ENCODE measurements around the gene VILL. TPM values are rescaled to one million over a fixed set of nuclear protein-coding genes. Genes with fewer than 3 reads are reported as not detected.

Gene VILL
- total and polyA plus RNA-seq, 10 of the 15 experiments (the other 5 are each of a cell fraction or from before 2014, with no cell fraction given) = 0.15 to 5.4 (median 2.1) TPM; not detected in 1

DNA sequence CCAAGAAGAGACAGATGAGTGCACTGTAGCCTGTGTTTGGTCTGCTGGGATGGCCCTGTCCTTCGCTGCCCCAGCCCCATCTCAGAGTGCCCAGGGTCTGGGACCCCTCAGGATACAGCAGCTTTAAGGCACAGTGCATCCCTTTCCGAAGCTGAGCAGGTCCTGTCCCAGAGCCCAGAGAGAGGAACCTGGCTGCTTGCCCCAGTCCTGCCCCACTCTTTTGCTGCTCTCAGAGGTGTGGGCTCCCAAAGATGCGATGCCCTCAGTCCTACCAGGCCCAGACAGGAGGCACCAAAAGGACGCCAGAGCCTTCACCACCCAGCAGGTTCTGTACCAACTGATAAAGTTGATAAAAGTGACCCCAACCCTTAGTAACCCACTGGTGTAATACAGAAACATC lies 30.6 kb downstream of the VILL start:
- TF ChIP-seq FOS (IDR thresholded peaks at IDR 0.05; ENCODE audit: borderline replicate concordance, extremely low read depth, insufficient read length) (no peak), GATAD2B (conservative IDR thresholded peaks at IDR 0.05; ENCODE audit: low read depth) (no peak), FOXM1 (IDR thresholded peaks at IDR 0.05; ENCODE audit: low read depth, low read length) (no peak), GABPA (IDR thresholded peaks at IDR 0.05; ENCODE audit: low read depth) (no peak), NKRF (conservative IDR thresholded peaks at IDR 0.05) (no peak), SMAD1 (IDR thresholded peaks at IDR 0.05; ENCODE audit: low read depth, partially characterized antibody) (no peak), YBX1 (IDR thresholded peaks at IDR 0.05) (no peak), SREBF1 (IDR thresholded peaks at IDR 0.05; ENCODE audit: low read length) (no peak), KAT2A (conservative IDR thresholded peaks at IDR 0.05; ENCODE audit: control insufficient read depth, low read depth, low read length) (no peak), FOXK2 (IDR thresholded peaks at IDR 0.05) (no peak), POU2F2 (IDR thresholded peaks at IDR 0.05; ENCODE audit: borderline replicate concordance, low read depth, low read length) (no peak), SUZ12 (IDR thresholded peaks at IDR 0.05; ENCODE audit: unreplicated experiment) (no peak)
- TF ChIP-seq, protein P1, sequence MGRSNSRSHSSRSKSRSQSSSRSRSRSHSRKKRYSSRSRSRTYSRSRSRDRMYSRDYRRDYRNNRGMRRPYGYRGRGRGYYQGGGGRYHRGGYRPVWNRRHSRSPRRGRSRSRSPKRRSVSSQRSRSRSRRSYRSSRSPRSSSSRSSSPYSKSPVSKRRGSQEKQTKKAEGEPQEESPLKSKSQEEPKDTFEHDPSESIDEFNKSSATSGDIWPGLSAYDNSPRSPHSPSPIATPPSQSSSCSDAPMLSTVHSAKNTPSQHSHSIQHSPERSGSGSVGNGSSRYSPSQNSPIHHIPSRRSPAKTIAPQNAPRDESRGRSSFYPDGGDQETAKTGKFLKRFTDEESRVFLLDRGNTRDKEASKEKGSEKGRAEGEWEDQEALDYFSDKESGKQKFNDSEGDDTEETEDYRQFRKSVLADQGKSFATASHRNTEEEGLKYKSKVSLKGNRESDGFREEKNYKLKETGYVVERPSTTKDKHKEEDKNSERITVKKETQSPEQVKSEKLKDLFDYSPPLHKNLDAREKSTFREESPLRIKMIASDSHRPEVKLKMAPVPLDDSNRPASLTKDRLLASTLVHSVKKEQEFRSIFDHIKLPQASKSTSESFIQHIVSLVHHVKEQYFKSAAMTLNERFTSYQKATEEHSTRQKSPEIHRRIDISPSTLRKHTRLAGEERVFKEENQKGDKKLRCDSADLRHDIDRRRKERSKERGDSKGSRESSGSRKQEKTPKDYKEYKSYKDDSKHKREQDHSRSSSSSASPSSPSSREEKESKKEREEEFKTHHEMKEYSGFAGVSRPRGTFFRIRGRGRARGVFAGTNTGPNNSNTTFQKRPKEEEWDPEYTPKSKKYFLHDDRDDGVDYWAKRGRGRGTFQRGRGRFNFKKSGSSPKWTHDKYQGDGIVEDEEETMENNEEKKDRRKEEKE (IDR thresholded peaks at IDR 0.05) = no peak
- TF ChIP-seq, protein P2, sequence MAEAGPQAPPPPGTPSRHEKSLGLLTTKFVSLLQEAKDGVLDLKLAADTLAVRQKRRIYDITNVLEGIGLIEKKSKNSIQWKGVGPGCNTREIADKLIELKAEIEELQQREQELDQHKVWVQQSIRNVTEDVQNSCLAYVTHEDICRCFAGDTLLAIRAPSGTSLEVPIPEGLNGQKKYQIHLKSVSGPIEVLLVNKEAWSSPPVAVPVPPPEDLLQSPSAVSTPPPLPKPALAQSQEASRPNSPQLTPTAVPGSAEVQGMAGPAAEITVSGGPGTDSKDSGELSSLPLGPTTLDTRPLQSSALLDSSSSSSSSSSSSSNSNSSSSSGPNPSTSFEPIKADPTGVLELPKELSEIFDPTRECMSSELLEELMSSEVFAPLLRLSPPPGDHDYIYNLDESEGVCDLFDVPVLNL (IDR thresholded peaks at IDR 0.05; ENCODE audit: low read depth, low read length) = no peak
- FAIRE-seq (no peak), ATAC-seq (no peak), DNase-seq (ENCODE audit: low read depth, low spot score) (no peak)
- Histone ChIP-seq H3K27ac (ENCODE audit: control insufficient read depth, insufficient read depth) (no peak overlapping the region), H3K4me2 (ENCODE audit: control insufficient read depth, insufficient read depth) (no peak overlapping the region), H3K9ac (ENCODE audit: control insufficient read depth, insufficient read depth, low read length) (no peak overlapping the region), H3K4me3 (no peak overlapping the region), H3K27me3 (replicated peaks in 1 of 2; ENCODE audit: control insufficient read depth in 2 of 2, insufficient read depth in 2 of 2, low read length in 1 of 2) (no peaks in the 10 kb centered on the region), H3K79me2 (ENCODE audit: control insufficient read depth, insufficient read depth, low read length) (no peaks in the 10 kb centered on the region), H3K36me3 (ENCODE audit: control insufficient read depth in 2 of 2, insufficient read depth in 2 of 2, low read length in 1 of 2) (no peaks in the 10 kb centered on the region), H3K9me3 (replicated peaks; ENCODE audit: control insufficient read depth, insufficient read depth, low read length) (no peaks in the 10 kb centered on the region; the same call in 2 of the 3 replicates), H3K4me1 (ENCODE audit: control insufficient read depth, insufficient read depth, low read length) (no peaks in the 10 kb centered on the region; the same call in none of the 2 replicates), H4K20me1 (ENCODE audit: control insufficient read depth, insufficient read depth) (no peaks in the 10 kb centered on the region), H2AFZ (ENCODE audit: control insufficient read depth, low read depth, low read length) (no peak overlapping the region)
- in situ Hi-C loops (cut with MboI) (no loop called here), intact Hi-C loops (cut with micrococcal nuclease; ENCODE audit: unreplicated experiment) (no loop called here)
- WGBS (ENCODE audit: insufficient coverage, insufficient replicate concordance, low lambda C conversion rate, missing lambda C conversion rate) = 36% methylated on average over 4 of the region's 4 CpGs
- POLR2A ChIA-PET = no interaction called here
- RAD21 ChIA-PET (ENCODE audit: unreplicated experiment) = no interaction called here
- BruUV-seq (replicated peaks) = no TSS peak
- CTCF ChIA-PET = interaction anchor here (2.2 kb wide), 1 partner anchor 17 kb away, joined by 7 read pairs; no protein-coding TSS in a partner anchor
- SMC1A ChIA-PET (ENCODE audit: uncharacterized antibody, unreplicated experiment) = no interaction called here
